GM10248 (cell line): ENCODE results near the gene CPT1A.

Experiments
- CTCF ChIA-PET: fragments of 300-600 bp; sonication (Branson Sonifier 250); formaldehyde crosslinking; extraction: SDS; loops from one replicate; lab custom pipeline; 2021; ENCODE audit warnings: antibody characterized with exemption; lab: Yijun Ruan, JAX
- POLR2A ChIA-PET: fragments of 350-650 bp; sonication (Branson Sonifier 250); formaldehyde crosslinking; extraction: SDS; loops from one replicate; lab custom pipeline; 2020; ENCODE audit warnings: antibody characterized with exemption; lab: Yijun Ruan, JAX
- DNase-seq: peaks from one replicate; pipeline ENCODE4 v3.0.0; 2012; ENCODE audit errors: extremely low spot score
- CTCF ChIP-seq: IDR thresholded peaks from 2 replicates; pipeline ENCODE4 v1.5.1; 2012; ENCODE audit warnings: mild to moderate bottlenecking, low read depth; ENCODE audit errors: extremely low read depth, missing control alignments, control extremely low read depth

CPT1A gene

GRCh38 chr11:68762481-68762880 lies 79.2 kb downstream of the CPT1A start:
- DNase-seq, result no peak
- POLR2A ChIA-PET, result no interaction called here
- no peak for TF ChIP-seq CTCF
- CTCF ChIA-PET, result interaction anchor here (2.4 kb wide), 1 partner anchor 36 kb away, joined by 7 read pairs; no protein-coding TSS in a partner anchor

- TF ChIP-seq CTCF, result no peak
- POLR2A ChIA-PET, result no interaction called here
- CTCF ChIA-PET, result interaction anchor here (2.4 kb wide), 1 partner anchor 36 kb away, joined by 7 read pairs; no protein-coding TSS in a partner anchor
- DNase-seq, result no peak
These were observed 79.9 kb downstream of the CPT1A start for GRCh38 chr11:68761801-68762200.

GRCh38 chr11:68759991-68760390 lies 81.7 kb downstream of the CPT1A start:
- DNase-seq, result no peak
- ChIA-PET POLR2A (no interaction called here), CTCF (no interaction called here)
- no peak for TF ChIP-seq CTCF

- CTCF ChIA-PET, result no interaction called here
- DNase-seq, result no peak
- POLR2A ChIA-PET, result no interaction called here
- TF ChIP-seq CTCF, result no peak
These were observed 84.0 kb downstream of the CPT1A start for GRCh38 chr11:68757711-68758110.

GRCh38 chr11:68756171-68756766 lies 85.4 kb downstream of the CPT1A start:
- TF ChIP-seq CTCF, result no peak
- POLR2A ChIA-PET, result no interaction called here
- no peak for DNase-seq
- CTCF ChIA-PET, result no interaction called here

- ChIA-PET POLR2A (no interaction called here), CTCF (no interaction called here)
- no peak for DNase-seq
- no peak for TF ChIP-seq CTCF
These were observed 88.4 kb downstream of the CPT1A start for GRCh38 chr11:68753300-68753699.
